Measurements from ENCODE around the gene RIT2. TPM values are rescaled to one million over a fixed set of nuclear protein-coding genes. Genes with fewer than 3 reads are reported as not detected.

RIT2 gene
- total and polyA plus RNA-seq, 11 donors, result not detected

- Histone ChIP-seq H3K9me3 (no peaks in the 10 kb centered on the region), H3K4me1 (no peaks in the 10 kb centered on the region), H3K27ac (no peak overlapping the region), H3K4me3 (no peak overlapping the region), H3K36me3 (no peaks in the 10 kb centered on the region), H3K27me3 (no peaks in the 10 kb centered on the region)
- intact Hi-C loops (cut with DNase I), result no loop called here
- TF ChIP-seq CTCF (IDR thresholded peaks at IDR 0.05) (no peak), POLR2A (IDR thresholded peaks at IDR 0.05) (no peak)
- ATAC-seq (no peak), DNase-seq (no peak)
- WGBS, 4 donors, result 60 to 79% (median 71%) methylated on average over 2 of the region's 2 CpGs
Measured at GRCh38 chr18:42969366-42969765, 146.1 kb downstream of the RIT2 start.

- no peak for ATAC-seq
- DNase-seq, result no peak
- intact Hi-C loops (cut with DNase I), result no loop called here
- Histone ChIP-seq H3K4me1 (no peaks in the 10 kb centered on the region), H3K4me3 (no peak overlapping the region), H3K36me3 (no peaks in the 10 kb centered on the region), H3K9me3 (no peaks in the 10 kb centered on the region), H3K27me3 (no peaks in the 10 kb centered on the region), H3K27ac (no peak overlapping the region)
- whole genome bisulfite sequencing, 4 donors, result 72 to 82% (median 77%) methylated on average over 3 of the region's 3 CpGs
- TF ChIP-seq POLR2A (IDR thresholded peaks at IDR 0.05), result no peak
- no peak for TF ChIP-seq CTCF (IDR thresholded peaks at IDR 0.05)
Measured at GRCh38 chr18:42961298-42961697, 154.2 kb downstream of the RIT2 start.

- ATAC-seq (no peak), DNase-seq (no peak)
- intact Hi-C loops (cut with DNase I), result loop anchor here in 1 of 10 donors (10.0 kb wide), 1 partner anchor 55 kb away; no protein-coding TSS in a partner anchor
- 67 to 71% (median 69%) methylated on average over 2 of the region's 2 CpGs for WGBS, 4 donors
- peaks cover 0 to 3% (median 0%) of the 10 kb centered on the region in 12 donors for H3K4me1 ChIP-seq
- no peaks in the 10 kb centered on the region for H3K36me3 ChIP-seq
- TF ChIP-seq CTCF (IDR thresholded peaks at IDR 0.05) (no peak), POLR2A (IDR thresholded peaks at IDR 0.05) (no peak)
- no peaks in the 10 kb centered on the region for H3K27me3 ChIP-seq
- H3K4me3 ChIP-seq, result no peak overlapping the region
- no peaks in the 10 kb centered on the region for H3K9me3 ChIP-seq
- no peak overlapping the region for H3K27ac ChIP-seq
Measured at GRCh38 chr18:42959528-42959927, 156.0 kb downstream of the RIT2 start.

- intact Hi-C loops (cut with DNase I), result loop anchor here in 1 of 10 donors (10.0 kb wide), 1 partner anchor 56 kb away; no protein-coding TSS in a partner anchor
- peaks cover 0 to 3% (median 0%) of the 10 kb centered on the region in 12 donors for H3K4me1 ChIP-seq
Measured at GRCh38 chr18:42958353-42958752, 157.1 kb downstream of the RIT2 start.

More at GRCh38 chr18:42958353-42958752, 157.1 kb downstream of the RIT2 start:
- Histone ChIP-seq H3K27ac (no peak overlapping the region), H3K4me3 (no peak overlapping the region), H3K9me3 (no peaks in the 10 kb centered on the region), H3K36me3 (no peaks in the 10 kb centered on the region), H3K27me3 (no peaks in the 10 kb centered on the region)
- TF ChIP-seq CTCF (IDR thresholded peaks at IDR 0.05), result no peak
- TF ChIP-seq POLR2A (IDR thresholded peaks at IDR 0.05), result no peak
- DNase-seq, result no peak
- WGBS, 4 donors, result 85 to 89% (median 88%) methylated on average over 4 of the region's 4 CpGs
- ATAC-seq, result no peak

Data from heart left ventricle (tissue), 16 donors.